ENCODE measurements around the gene TEP1. TPM values are rescaled to one million over a fixed set of nuclear protein-coding genes. Genes with fewer than 3 reads are reported as not detected.

TEP1 gene
- total and polyA plus RNA-seq, 2 of the 13 experiments (the other 11 are each of a cell fraction or from before 2014, with no cell fraction given) = 11.0 to 12.8 TPM

- TF ChIP-seq TRAFD1 (CRISPR knock-in tag; IDR thresholded peaks at IDR 0.05; ENCODE audit: borderline replicate concordance) (0 out of 2 replicates have a peak, but pooled peaks have one; percentile 22), TCF7L2 (IDR thresholded peaks at IDR 0.05; ENCODE audit: low read depth, low read length) (no peak), CENPX (CRISPR knock-in tag; IDR thresholded peaks at IDR 0.05) (no peak), SOX13 (IDR thresholded peaks at IDR 0.05) (no peak), SOX13 (CRISPR knock-in tag; conservative IDR thresholded peaks at IDR 0.05 in 1 of 2, IDR thresholded peaks at IDR 0.05 in 1 of 2) (no peak), NCOA2 (CRISPR knock-in tag; IDR thresholded peaks at IDR 0.05) (no peak), GABPB1 (CRISPR knock-in tag; IDR thresholded peaks at IDR 0.05) (0 out of 2 replicates have a peak, but pooled peaks have one; percentile 18), ZNF547 (CRISPR knock-in tag; IDR thresholded peaks at IDR 0.05) (no peak), FOSL2 (CRISPR knock-in tag; IDR thresholded peaks at IDR 0.05) (peak; percentile 5; the same call in 1 of the 2 replicates), HNF4A (CRISPR knock-in tag; IDR thresholded peaks at IDR 0.05) (peak; percentile 92), PPARG (CRISPR knock-in tag; conservative IDR thresholded peaks at IDR 0.05) (0 out of 2 replicates have a peak, but pooled peaks have one; percentile 41), ARID5B (CRISPR knock-in tag; IDR thresholded peaks at IDR 0.05) (peak; percentile 37), ZSCAN20 (CRISPR knock-in tag; IDR thresholded peaks at IDR 0.05; ENCODE audit: borderline replicate concordance) (no peak), HMG20A (CRISPR knock-in tag; IDR thresholded peaks at IDR 0.05; ENCODE audit: borderline replicate concordance) (0 out of 2 replicates have a peak, but pooled peaks have one; percentile 36), MZF1 (CRISPR knock-in tag; IDR thresholded peaks at IDR 0.05; ENCODE audit: borderline replicate concordance) (no peak), ZNF264 (CRISPR knock-in tag; IDR thresholded peaks at IDR 0.05) (0 out of 2 replicates have a peak, but pooled peaks have one; percentile 25), RXRB (CRISPR knock-in tag; IDR thresholded peaks at IDR 0.05; ENCODE audit: borderline replicate concordance) (peak; percentile 32; the same call in 1 of the 2 replicates), HBP1 (CRISPR knock-in tag; IDR thresholded peaks at IDR 0.05; ENCODE audit: low read depth) (no peak), CHD4 (IDR thresholded peaks at IDR 0.05; ENCODE audit: borderline replicate concordance, low read length) (0 out of 2 replicates have a peak, but pooled peaks have one; percentile 54), GATAD2A (CRISPR knock-in tag; IDR thresholded peaks at IDR 0.05) (peak; percentile 75; the same call in 1 of the 2 replicates), POLR2AphosphoS5 (IDR thresholded peaks at IDR 0.05; ENCODE audit: low read depth, low read length) (no peak), PITX1 (CRISPR knock-in tag; IDR thresholded peaks at IDR 0.05) (0 out of 2 replicates have a peak, but pooled peaks have one; percentile 11), HOXA3 (CRISPR knock-in tag; IDR thresholded peaks at IDR 0.05) (peak; percentile 41; the same call in 1 of the 2 replicates), MED1 (CRISPR knock-in tag; IDR thresholded peaks at IDR 0.05) (0 out of 2 replicates have a peak, but pooled peaks have one; percentile 26)
Observed at GRCh38 chr14:20418501-20418909, 5.2 kb upstream of the TEP1 start (continued).
